CD4-positive, alpha-beta T cell (primary cell): ENCODE results near the gene ZNF674. TPM values are rescaled to one million over a fixed set of nuclear protein-coding genes. Genes with fewer than 3 reads are reported as not detected.
"Not testable (repeated sequence)": the region's sequence is repeated elsewhere in the genome, so short reads cannot be mapped to it uniquely, and the experiment has no call there.

Source experiments
- ATAC-seq: fragments of 200-7000 bp; cut with Tn5 transposase; one replicate; pipeline ENCODE4 v1.10.0; 2022; ENCODE audit warnings: mild to moderate bottlenecking; ENCODE audit not compliant: poor library complexity
- CTCF ChIA-PET: fragments of 350-600 bp; sonication (Branson Sonifier 250); formaldehyde crosslinking; loops from one replicate; lab custom pipeline; 2021; ENCODE audit warnings: antibody characterized with exemption, inconsistent platforms; lab: Charles Lee
- POLR2A ChIA-PET: fragments of 350-600 bp; sonication (Branson Sonifier 250); formaldehyde crosslinking; loops from one replicate; lab custom pipeline; 2021; ENCODE audit warnings: antibody characterized with exemption, inconsistent platforms; lab: Charles Lee
- DNase-seq, 14 experiments: peaks; one replicate each; pipeline ENCODE4 v3.0.0-alpha.2; 2013 to 2020; ENCODE audit warnings: mixed read lengths in 2 of 14
- H3K27ac ChIP-seq, 2 donors: one replicate each; pipeline versions ENCODE4 v1.5.1 to v1.7.0; 2013; ENCODE audit warnings: low read length in 2 of 2, low read depth in 1 of 2, mild to moderate bottlenecking in 1 of 2
- H3K27me3 ChIP-seq, 2 experiments: 1 replicate in 1 of 2; 2 replicates in 1 of 2; pipeline versions ENCODE4 v1.6.1 to v1.7.0; 2013; ENCODE audit warnings: low read length in 2 of 2, control low read depth in 1 of 2, mild to moderate bottlenecking in 1 of 2, moderate library complexity in 1 of 2; ENCODE audit not compliant: insufficient read depth in 2 of 2, control insufficient read depth in 1 of 2
- H3K36me3 ChIP-seq: one replicate; pipeline ENCODE4 v1.6.1; 2013; ENCODE audit warnings: low read length, control low read depth; ENCODE audit not compliant: insufficient read depth
- H3K4me1 ChIP-seq: one replicate; pipeline ENCODE4 v1.6.1; 2013; ENCODE audit warnings: low read length, control low read depth; ENCODE audit not compliant: insufficient read depth
- H3K4me3 ChIP-seq: one replicate; pipeline ENCODE4 v1.5.1; 2013; ENCODE audit warnings: mild to moderate bottlenecking, low read length, moderate library complexity
- H3K9me3 ChIP-seq, 2 experiments: 1 replicate in 1 of 2; 2 replicates in 1 of 2; pipeline versions ENCODE4 v1.6.1 to v1.7.0; 2013; ENCODE audit warnings: low read length in 2 of 2, mild to moderate bottlenecking in 2 of 2, control low read depth in 1 of 2, moderate library complexity in 1 of 2; ENCODE audit not compliant: control insufficient read depth in 1 of 2, insufficient read depth in 1 of 2
- H3K27ac Mint-ChIP-seq: one replicate; pipeline ENCODE4 v1.8.0; 2020; ENCODE audit warnings: mixed read lengths
- H3K27me3 Mint-ChIP-seq: one replicate; pipeline ENCODE4 v1.8.0; 2021; ENCODE audit warnings: mixed read lengths
- H3K36me3 Mint-ChIP-seq: one replicate; pipeline ENCODE4 v1.8.0; 2021; ENCODE audit warnings: low read depth, mixed read lengths
- H3K4me1 Mint-ChIP-seq: one replicate; pipeline ENCODE4 v1.8.0; 2021; ENCODE audit warnings: low read depth, mixed read lengths
- H3K4me3 Mint-ChIP-seq: one replicate; pipeline ENCODE4 v1.8.0; 2020; ENCODE audit warnings: mild to moderate bottlenecking, mixed read lengths
- H3K9me3 Mint-ChIP-seq: one replicate; pipeline ENCODE4 v1.8.0; 2020; ENCODE audit warnings: mixed read lengths
- CTCF ChIP-seq: fragments of 200-600 bp; IDR thresholded peaks from one replicate; pipeline ENCODE4 v1.8.0; 2022; ENCODE audit warnings: antibody characterized with exemption, mild to moderate bottlenecking
- intact Hi-C, 2 experiments: fragments of 100-400 bp; cut with DNase I in 1 of 2; cut with micrococcal nuclease in 1 of 2; formaldehyde crosslinking; loops; one replicate each; pipeline versions ENCODE4 v1.15.1 to v1.9.0; 2023 to 2025; cut with DNase I, micrococcal nuclease
- total RNA-seq, 174 experiments: library from RNA in 2 of 174; stranded (reverse) in 2 of 174; gene quantifications; one replicate each; pipeline ENCODE4 v1.2.3 and lab custom pipeline; 2021 to 2026

The ZNF674 gene
- total RNA-seq, 2 experiments from 2014 or later: 1.2 to 1.9 TPM

- H3K36me3 ChIP-seq: peaks cover 4% of the 10 kb centered on the region
- H3K36me3 Mint-ChIP-seq: peaks cover 73% of the 10 kb centered on the region
- no peaks in the 10 kb centered on the region for H3K27me3 Mint-ChIP-seq
- intact Hi-C loops: no loop called here
- TF ChIP-seq CTCF: no peak
- no peak for DNase-seq
- H3K27ac ChIP-seq: no peak overlapping the region
- H3K4me1 ChIP-seq: no peaks in the 10 kb centered on the region
- H3K27me3 ChIP-seq: no peaks in the 10 kb centered on the region
- H3K27ac Mint-ChIP-seq: no peak overlapping the region
- H3K4me3 Mint-ChIP-seq: no peak overlapping the region
- H3K4me3 ChIP-seq: no peak overlapping the region
- H3K4me1 Mint-ChIP-seq: no peaks in the 10 kb centered on the region
- ATAC-seq: no peak
- CTCF ChIA-PET: no interaction called here
- POLR2A ChIA-PET: no interaction called here
- peaks cover 5% of the 10 kb centered on the region for H3K9me3 Mint-ChIP-seq
- H3K9me3 ChIP-seq: peaks cover 31 to 51% of the 10 kb centered on the region in 2 experiments
These were observed 45.2 kb downstream of the ZNF674 start for GRCh38 chrX:46500054-46500453.

- Histone ChIP-seq H3K36me3 (no peaks in the 10 kb centered on the region), H3K27ac (no peak overlapping the region), H3K4me1 (peaks cover 10% of the 10 kb centered on the region), H3K4me3 (no peak overlapping the region), H3K9me3 (peaks cover 5% of the 10 kb centered on the region in 2 experiments), H3K27me3 (no peaks in the 10 kb centered on the region)
- H3K27me3 Mint-ChIP-seq: no peaks in the 10 kb centered on the region
- no peak overlapping the region for H3K4me3 Mint-ChIP-seq
- TF ChIP-seq CTCF: no peak
- peaks cover 27% of the 10 kb centered on the region for H3K4me1 Mint-ChIP-seq
- peaks cover 3% of the 10 kb centered on the region for H3K9me3 Mint-ChIP-seq
- DNase-seq: no peak
- intact Hi-C loops: no loop called here
- ChIA-PET POLR2A (no interaction called here), CTCF (no interaction called here)
- peaks cover 62% of the 10 kb centered on the region for H3K36me3 Mint-ChIP-seq
- no peak for ATAC-seq
- H3K27ac Mint-ChIP-seq: no peak overlapping the region
These were observed 56.5 kb downstream of the ZNF674 start for GRCh38 chrX:46488712-46489111.

- Mint-ChIP-seq H3K4me1 (peaks cover 27% of the 10 kb centered on the region), H3K9me3 (no peaks in the 10 kb centered on the region), H3K36me3 (peaks cover 68% of the 10 kb centered on the region), H3K27me3 (no peaks in the 10 kb centered on the region), H3K4me3 (peak overlapping the region; percentile 76), H3K27ac (peak overlapping the region; percentile 85)
- CTCF ChIA-PET: no interaction called here
- DNase-seq (peak in 9 of 14 experiments; percentile 1 to 57 (median 14)), ATAC-seq (peak; percentile 79)
- POLR2A ChIA-PET: interaction anchor here (1.1 kb wide), 1 partner anchor 40 kb away, joined by 3 read pairs; no protein-coding TSS in a partner anchor
- peak; percentile 12 for TF ChIP-seq CTCF
- H3K4me3 ChIP-seq: no peak overlapping the region
- no peaks in the 10 kb centered on the region for H3K27me3 ChIP-seq
- H3K27ac ChIP-seq: no peak overlapping the region
- H3K4me1 ChIP-seq: peaks cover 10% of the 10 kb centered on the region
- intact Hi-C loops: no loop called here
- H3K36me3 ChIP-seq: no peaks in the 10 kb centered on the region
- H3K9me3 ChIP-seq: peaks cover 0 to 5% of the 10 kb centered on the region in 2 experiments
These were observed 59.3 kb downstream of the ZNF674 start for GRCh38 chrX:46485897-46486296.

- POLR2A ChIA-PET, DNase-seq, H3K27me3 Mint-ChIP-seq, H3K4me3 ChIP-seq, H3K27me3 ChIP-seq, H3K9me3 Mint-ChIP-seq, H3K36me3 ChIP-seq, H3K4me1 Mint-ChIP-seq, H3K4me1 ChIP-seq, H3K27ac Mint-ChIP-seq, CTCF ChIA-PET, ATAC-seq, H3K4me3 Mint-ChIP-seq, intact Hi-C loops, H3K9me3 ChIP-seq, H3K27ac ChIP-seq: not testable (repeated sequence)
- peaks cover 64% of the 10 kb centered on the region for H3K36me3 Mint-ChIP-seq
These were observed 66.6 kb downstream of the ZNF674 start for GRCh38 chrX:46478634-46479033.
